ENCODE data around the gene COL7A1. TPM values are rescaled to one million over a fixed set of nuclear protein-coding genes. Genes with fewer than 3 reads are reported as not detected.

Gene COL7A1
- total RNA-seq, 2 donors from 2014 or later: 15.7 to 16.6 TPM

GRCh38 chr3:48588230-48588629, 6.9 kb downstream of the COL7A1 start:
- no peak overlapping the region for H3K27ac Mint-ChIP-seq
- no peaks in the 10 kb centered on the region for H3K9me3 Mint-ChIP-seq
- Histone ChIP-seq H3K36me3 (ENCODE audit: control insufficient read depth, insufficient read depth, low read length) (no peaks in the 10 kb centered on the region), H3K4me1 (ENCODE audit: control insufficient read depth, insufficient read depth, low read length) (no peaks in the 10 kb centered on the region), H3K27ac (ENCODE audit: low read depth, low read length) (no peak overlapping the region), H3K4me3 (ENCODE audit: low read length) (no peak overlapping the region), H3K9ac (ENCODE audit: extremely low read depth, low read length, poor library complexity, severe bottlenecking) (no peak overlapping the region), H3K9me3 (ENCODE audit: control insufficient read depth, low read length) (no peaks in the 10 kb centered on the region), H3K27me3 (ENCODE audit: control insufficient read depth, insufficient read depth, low read length, poor library complexity, severe bottlenecking) (no peaks in the 10 kb centered on the region)
- TF ChIP-seq CTCF (conservative IDR thresholded peaks at IDR 0.05): no peak
- no peaks in the 10 kb centered on the region for H3K27me3 Mint-ChIP-seq (ENCODE audit: insufficient read depth)
- peak; percentile 58 for DNase-seq
- 96 to 97% methylated on average over 12 to 15 of the region's 15 CpGs for WGBS, 2 experiments (ENCODE audit: insufficient coverage in 1 of 2, insufficient read length in 1 of 2)
- no peaks in the 10 kb centered on the region for H3K4me1 Mint-ChIP-seq
- no peak overlapping the region for H3K4me3 Mint-ChIP-seq
- H3K36me3 Mint-ChIP-seq (ENCODE audit: low read depth): no peaks in the 10 kb centered on the region

- Mint-ChIP-seq H3K4me1 (no peaks in the 10 kb centered on the region), H3K9me3 (no peaks in the 10 kb centered on the region), H3K36me3 (ENCODE audit: low read depth) (no peaks in the 10 kb centered on the region), H3K27ac (no peak overlapping the region), H3K4me3 (no peak overlapping the region), H3K27me3 (ENCODE audit: insufficient read depth) (no peaks in the 10 kb centered on the region)
- no peaks in the 10 kb centered on the region for H3K27me3 ChIP-seq (ENCODE audit: control insufficient read depth, insufficient read depth, low read length, poor library complexity, severe bottlenecking)
- DNase-seq: no peak
- no peak overlapping the region for H3K4me3 ChIP-seq (ENCODE audit: low read length)
- no peak overlapping the region for H3K27ac ChIP-seq (ENCODE audit: low read depth, low read length)
- no peak overlapping the region for H3K9ac ChIP-seq (ENCODE audit: extremely low read depth, low read length, poor library complexity, severe bottlenecking)
- H3K4me1 ChIP-seq (ENCODE audit: control insufficient read depth, insufficient read depth, low read length): no peaks in the 10 kb centered on the region
- no peaks in the 10 kb centered on the region for H3K9me3 ChIP-seq (ENCODE audit: control insufficient read depth, low read length)
- 95% methylated on average over 8 to 11 of the region's 11 CpGs for WGBS, 2 experiments (ENCODE audit: insufficient coverage in 1 of 2, insufficient read length in 1 of 2)
- H3K36me3 ChIP-seq (ENCODE audit: control insufficient read depth, insufficient read depth, low read length): no peaks in the 10 kb centered on the region
- TF ChIP-seq CTCF (conservative IDR thresholded peaks at IDR 0.05): no peak
These were observed 7.4 kb downstream of the COL7A1 start for GRCh38 chr3:48587686-48588085.

GRCh38 chr3:48585411-48585810, 9.7 kb downstream of the COL7A1 start:
- no peak overlapping the region for H3K27ac Mint-ChIP-seq
- H3K27me3 Mint-ChIP-seq (ENCODE audit: insufficient read depth): no peaks in the 10 kb centered on the region
- H3K36me3 Mint-ChIP-seq (ENCODE audit: low read depth): no peaks in the 10 kb centered on the region
- DNase-seq: no peak
- no peaks in the 10 kb centered on the region for H3K4me1 ChIP-seq (ENCODE audit: control insufficient read depth, insufficient read depth, low read length)
- no peak for TF ChIP-seq CTCF (conservative IDR thresholded peaks at IDR 0.05)
- WGBS, 2 experiments (ENCODE audit: insufficient coverage in 1 of 2, insufficient read length in 1 of 2): 89 to 90% methylated on average over 8 of the region's 8 CpGs
- H3K9me3 Mint-ChIP-seq: no peaks in the 10 kb centered on the region
- H3K4me1 Mint-ChIP-seq: no peaks in the 10 kb centered on the region
- no peaks in the 10 kb centered on the region for H3K36me3 ChIP-seq (ENCODE audit: control insufficient read depth, insufficient read depth, low read length)
- no peak overlapping the region for H3K27ac ChIP-seq (ENCODE audit: low read depth, low read length)
- no peaks in the 10 kb centered on the region for H3K27me3 ChIP-seq (ENCODE audit: control insufficient read depth, insufficient read depth, low read length, poor library complexity, severe bottlenecking)
- no peak overlapping the region for H3K4me3 Mint-ChIP-seq
- no peak overlapping the region for H3K9ac ChIP-seq (ENCODE audit: extremely low read depth, low read length, poor library complexity, severe bottlenecking)
- H3K9me3 ChIP-seq (ENCODE audit: control insufficient read depth, low read length): no peaks in the 10 kb centered on the region
- H3K4me3 ChIP-seq (ENCODE audit: low read length): no peak overlapping the region
